OCI-LY1 (cell line): Measurements from ENCODE around the gene EIF1B.
A peak's percentile ranks its signal among the peaks of the same experiment; 100 is the strongest.

ENCODE experiments used
- H2AFZ ChIP-seq: fragments of 200-600 bp; sonication (generic), shearing (Covaris generic); 2 replicates; pipeline ENCODE4 v1.6.0; 2014; ENCODE audit warnings: antibody characterized with exemption, mild to moderate bottlenecking, low read length
- H3F3A ChIP-seq: fragments of 200-600 bp; sonication (generic), shearing (Covaris generic); 2 replicates; pipeline ENCODE4 v1.6.0; 2014; ENCODE audit warnings: mild to moderate bottlenecking, antibody characterized with exemption, low read length, moderate library complexity; ENCODE audit not compliant: insufficient read depth
- H3K27ac ChIP-seq: fragments of 200-600 bp; sonication (generic); 2 replicates; pipeline ENCODE4 v1.5.1; 2014; ENCODE audit warnings: low read length, mixed run types, mild to moderate bottlenecking, low read depth; ENCODE audit not compliant: poor library complexity, severe bottlenecking
- H3K27me3 ChIP-seq: fragments of 200-600 bp; sonication (generic); 2 replicates; pipeline ENCODE4 v1.6.0; 2014; ENCODE audit warnings: antibody characterized with exemption, mild to moderate bottlenecking, low read length, moderate library complexity; ENCODE audit not compliant: insufficient read depth
- H3K36me3 ChIP-seq: fragments of 200-600 bp; sonication (generic); 2 replicates; pipeline ENCODE4 v1.6.1; 2014; ENCODE audit warnings: mild to moderate bottlenecking, antibody characterized with exemption, low read length, moderate library complexity, mixed read lengths; ENCODE audit not compliant: insufficient read depth
- H3K4me1 ChIP-seq: fragments of 200-600 bp; sonication (generic); 2 replicates; pipeline ENCODE4 v1.5.1; 2014; ENCODE audit warnings: mild to moderate bottlenecking, low read length, moderate library complexity; ENCODE audit not compliant: insufficient read depth, severe bottlenecking
- H3K4me2 ChIP-seq: fragments of 200-600 bp; sonication (generic), shearing (Covaris generic); 2 replicates; pipeline ENCODE4 v1.6.1; 2014; ENCODE audit warnings: low read length
- H3K4me3 ChIP-seq: fragments of 200-600 bp; sonication (generic); 2 replicates; pipeline ENCODE4 v1.5.1; 2014; ENCODE audit warnings: low read length, low read depth, mild to moderate bottlenecking, mixed read lengths; ENCODE audit not compliant: poor library complexity, severe bottlenecking
- H3K79me2 ChIP-seq: fragments of 200-600 bp; shearing (Covaris generic); 2 replicates; pipeline ENCODE4 v1.6.1; 2016; ENCODE audit warnings: mixed run types, low read length, mixed read lengths; ENCODE audit not compliant: insufficient read depth
- H3K9ac ChIP-seq: fragments of 200-600 bp; sonication (generic), shearing (Covaris generic); 2 replicates; pipeline ENCODE4 v1.6.1; 2014; ENCODE audit warnings: mild to moderate bottlenecking, low read length, mixed read lengths
- H3K9me2 ChIP-seq: fragments of 200-600 bp; sonication (generic), shearing (Covaris generic); 2 replicates; pipeline ENCODE4 v1.6.1; 2014; ENCODE audit warnings: low read depth, mild to moderate bottlenecking, low read length, mixed read lengths
- H3K9me3 ChIP-seq: fragments of 200-600 bp; shearing (Covaris generic); 2 replicates; pipeline ENCODE4 v1.6.1; 2014; ENCODE audit warnings: low read length, mixed read lengths
- H4K20me1 ChIP-seq: fragments of 200-600 bp; sonication (generic), shearing (Covaris generic); 2 replicates; pipeline ENCODE4 v1.6.0; 2016; ENCODE audit warnings: mild to moderate bottlenecking, low read length; ENCODE audit not compliant: insufficient read depth
- EZH2 ChIP-seq: fragments of 200-600 bp; sonication (generic), shearing (Covaris generic); IDR thresholded peaks from 2 replicates; pipeline ENCODE4 v1.8.0; 2017; ENCODE audit warnings: borderline replicate concordance, mixed run types, mild to moderate bottlenecking, antibody characterized with exemption, low read length, moderate library complexity, mixed read lengths
- TF ChIP-seq, protein P1 (sequence below): fragments of 200-600 bp; sonication (generic), shearing (Covaris generic); IDR thresholded peaks from 2 replicates; pipeline ENCODE4 v1.5.1; 2017; ENCODE audit warnings: mild to moderate bottlenecking, antibody characterized with exemption, low read length, moderate library complexity, mixed read lengths

Gene EIF1B

GRCh38 chr3:40310705-40311104 lies 1.2 kb downstream of the EIF1B start:
- Histone ChIP-seq H3K79me2 (peaks cover 11% of the 10 kb centered on the region; the same call in 1 of the 2 replicates), H3K9ac (peak overlapping the region; percentile 98), H3K9me3 (no peaks in the 10 kb centered on the region), H3K36me3 (peaks cover 35% of the 10 kb centered on the region), H3K9me2 (no peaks in the 10 kb centered on the region), H3K4me2 (peak overlapping the region; percentile 92), H2AFZ (no peak overlapping the region), H4K20me1 (no peaks in the 10 kb centered on the region), H3K27ac (no peak overlapping the region), H3F3A (no peaks in the 10 kb centered on the region), H3K4me3 (peak overlapping the region; percentile 96), H3K4me1 (peaks cover 27% of the 10 kb centered on the region), H3K27me3 (no peaks in the 10 kb centered on the region)
- TF ChIP-seq, protein P1, sequence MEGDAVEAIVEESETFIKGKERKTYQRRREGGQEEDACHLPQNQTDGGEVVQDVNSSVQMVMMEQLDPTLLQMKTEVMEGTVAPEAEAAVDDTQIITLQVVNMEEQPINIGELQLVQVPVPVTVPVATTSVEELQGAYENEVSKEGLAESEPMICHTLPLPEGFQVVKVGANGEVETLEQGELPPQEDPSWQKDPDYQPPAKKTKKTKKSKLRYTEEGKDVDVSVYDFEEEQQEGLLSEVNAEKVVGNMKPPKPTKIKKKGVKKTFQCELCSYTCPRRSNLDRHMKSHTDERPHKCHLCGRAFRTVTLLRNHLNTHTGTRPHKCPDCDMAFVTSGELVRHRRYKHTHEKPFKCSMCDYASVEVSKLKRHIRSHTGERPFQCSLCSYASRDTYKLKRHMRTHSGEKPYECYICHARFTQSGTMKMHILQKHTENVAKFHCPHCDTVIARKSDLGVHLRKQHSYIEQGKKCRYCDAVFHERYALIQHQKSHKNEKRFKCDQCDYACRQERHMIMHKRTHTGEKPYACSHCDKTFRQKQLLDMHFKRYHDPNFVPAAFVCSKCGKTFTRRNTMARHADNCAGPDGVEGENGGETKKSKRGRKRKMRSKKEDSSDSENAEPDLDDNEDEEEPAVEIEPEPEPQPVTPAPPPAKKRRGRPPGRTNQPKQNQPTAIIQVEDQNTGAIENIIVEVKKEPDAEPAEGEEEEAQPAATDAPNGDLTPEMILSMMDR = no peak
- TF ChIP-seq EZH2 = no peak

GRCh38 chr3:40312661-40313226 lies 3.2 kb downstream of the EIF1B start:
- TF ChIP-seq EZH2 = no peak
- TF ChIP-seq, protein P1 = no peak
- H3K4me2 ChIP-seq = no peak overlapping the region
- H3K4me1 ChIP-seq = peaks cover 27% of the 10 kb centered on the region

DNA sequence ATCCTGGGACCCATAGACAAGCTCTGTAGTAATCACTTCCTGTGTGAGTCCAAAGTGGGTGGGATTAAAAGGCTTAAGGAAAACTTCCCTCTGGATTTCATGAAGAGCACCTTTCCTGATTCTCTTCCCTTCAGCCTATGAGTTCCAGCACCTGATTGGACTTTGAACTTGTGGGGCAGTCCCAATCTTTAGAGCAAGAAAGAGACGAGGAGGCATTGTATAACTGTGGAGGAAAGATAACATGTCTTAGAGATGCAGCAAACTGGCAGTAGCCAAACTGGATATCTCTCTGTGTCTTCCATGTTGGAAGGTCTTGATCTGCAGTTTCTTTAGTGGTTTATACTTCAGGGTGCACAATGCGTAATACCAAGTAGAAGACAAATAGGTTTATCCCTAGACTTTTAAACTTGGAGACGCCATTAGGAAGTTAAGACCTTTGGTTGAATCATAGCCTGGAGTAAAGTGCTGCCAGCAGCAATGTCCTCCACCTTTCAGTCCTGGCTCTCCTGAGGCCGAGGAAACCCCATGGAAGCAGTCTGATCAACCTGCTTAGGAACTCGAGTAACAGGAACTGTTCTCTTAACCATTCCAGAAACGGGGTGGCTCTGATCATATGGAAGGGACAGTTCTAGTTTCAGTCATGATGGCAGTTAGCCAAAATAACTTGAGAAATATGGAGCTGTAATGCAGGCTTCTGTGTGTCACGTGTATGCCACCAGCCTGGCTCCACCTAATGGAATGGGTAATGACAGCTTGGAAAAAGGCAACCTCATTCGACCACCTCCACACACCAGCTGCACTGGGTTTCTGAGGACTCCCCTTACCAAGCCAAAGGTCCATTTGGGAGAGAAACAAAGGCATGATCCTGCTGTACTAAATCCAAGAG lies 4.7 kb downstream of the EIF1B start:
- Histone ChIP-seq H3K27ac (no peak overlapping the region), H3K9me2 (no peaks in the 10 kb centered on the region), H3K36me3 (peaks cover 35% of the 10 kb centered on the region), H3K27me3 (no peaks in the 10 kb centered on the region), H3K9me3 (no peaks in the 10 kb centered on the region), H3K4me3 (no peak overlapping the region), H2AFZ (no peak overlapping the region), H4K20me1 (no peaks in the 10 kb centered on the region), H3K9ac (no peak overlapping the region), H3K4me1 (peaks cover 18% of the 10 kb centered on the region), H3K79me2 (peaks cover 11% of the 10 kb centered on the region; the same call in 1 of the 2 replicates), H3F3A (no peaks in the 10 kb centered on the region), H3K4me2 (no peak overlapping the region)
- TF ChIP-seq, protein P1 = no peak
- no peak for TF ChIP-seq EZH2

More at GRCh38 chr3:40312661-40313226, 3.2 kb downstream of the EIF1B start:
- Histone ChIP-seq H3K36me3 (peaks cover 35% of the 10 kb centered on the region), H3K27me3 (no peaks in the 10 kb centered on the region), H3K79me2 (peaks cover 11% of the 10 kb centered on the region; the same call in 1 of the 2 replicates), H3K9ac (no peak overlapping the region), H3F3A (no peaks in the 10 kb centered on the region), H3K9me2 (no peaks in the 10 kb centered on the region), H3K4me3 (no peak overlapping the region), H3K9me3 (no peaks in the 10 kb centered on the region), H3K27ac (no peak overlapping the region), H4K20me1 (no peaks in the 10 kb centered on the region), H2AFZ (no peak overlapping the region)
